GM19467 (cell line): ENCODE measurements around the gene EBF4.

Experiments
- ATAC-seq: cut with Tn5 transposase; IDR thresholded peaks from one replicate; pipeline ENCODE4 v1.9.1; 2021; ENCODE audit warnings: mild to moderate bottlenecking, moderate library complexity; ENCODE audit not compliant: unreplicated experiment

EBF4 gene

DNA sequence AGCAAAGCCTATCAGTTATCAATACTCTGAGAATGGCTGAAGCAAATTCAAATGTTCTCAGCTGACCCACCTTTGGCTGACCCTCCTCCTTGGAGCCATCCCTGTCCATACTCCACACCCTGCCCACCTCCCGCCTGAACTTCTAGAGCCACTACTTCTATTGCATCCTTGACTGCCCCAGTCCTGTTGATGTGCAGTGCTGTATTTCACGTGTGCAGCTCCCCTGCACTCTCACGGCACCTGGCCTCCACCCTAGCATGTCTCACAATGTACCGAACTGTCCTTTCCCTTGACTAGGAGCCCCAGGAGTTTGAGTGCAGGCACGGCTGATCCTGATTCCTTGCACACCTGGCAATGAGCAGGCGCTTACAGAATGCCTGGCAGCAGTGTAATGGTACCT lies 100.9 kb downstream of the EBF4 start:
- no peak for ATAC-seq

DNA sequence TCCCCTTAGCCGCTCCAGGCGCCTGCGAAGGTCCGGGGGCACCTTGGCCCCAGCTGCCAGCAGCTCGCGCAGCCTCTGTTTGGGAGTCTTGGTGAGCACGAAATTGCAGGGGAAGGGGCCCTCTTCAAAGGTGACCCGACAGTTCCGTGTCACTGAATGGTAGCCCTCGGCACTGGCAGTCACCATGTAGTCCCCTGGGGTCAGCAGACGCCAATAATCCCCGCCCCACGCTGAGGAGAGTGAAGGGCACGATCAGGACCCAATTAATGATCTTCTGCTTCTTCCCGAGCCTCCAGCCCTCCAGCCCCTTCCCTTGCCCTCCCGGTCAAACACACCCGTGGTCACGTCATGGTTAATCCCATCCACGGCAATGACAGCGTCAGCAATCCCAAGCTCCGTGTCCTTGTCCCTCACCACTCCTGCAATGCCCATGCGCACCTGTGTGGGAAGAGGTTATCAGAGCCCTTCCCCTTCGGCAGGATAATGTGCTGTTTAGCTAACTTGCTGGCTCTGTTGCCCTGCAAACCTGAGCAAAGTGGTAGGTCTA lies 101.7 kb downstream of the EBF4 start:
- no peak for ATAC-seq

DNA sequence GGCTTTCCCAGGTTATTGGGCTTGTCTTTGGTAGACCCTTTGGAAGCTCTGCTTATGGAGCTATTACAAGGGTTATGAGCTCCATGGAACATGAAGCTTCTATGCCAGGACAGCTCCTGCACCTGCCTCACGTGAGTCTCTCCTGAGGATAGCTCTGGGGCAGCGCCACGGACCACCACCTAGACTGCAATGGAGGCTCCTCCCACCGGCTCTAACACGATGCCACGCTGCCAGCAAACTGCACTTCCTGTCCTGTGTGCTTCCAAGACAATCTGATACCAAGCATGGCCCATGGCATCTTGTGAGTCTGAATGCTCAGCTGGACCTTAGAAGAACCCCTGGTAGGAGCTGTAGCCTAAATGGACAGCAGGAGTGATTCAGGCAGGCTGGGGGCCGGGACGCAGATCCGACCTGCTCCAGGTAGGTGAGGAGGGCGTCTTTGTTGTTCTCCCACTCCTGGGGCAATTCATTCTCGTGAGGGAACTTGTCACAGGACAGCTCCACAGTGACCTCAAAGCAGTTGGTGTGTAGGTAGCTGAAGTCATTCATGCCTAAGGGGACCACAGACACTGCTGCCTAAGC lies 102.4 kb downstream of the EBF4 start:
- ATAC-seq = no peak

DNA sequence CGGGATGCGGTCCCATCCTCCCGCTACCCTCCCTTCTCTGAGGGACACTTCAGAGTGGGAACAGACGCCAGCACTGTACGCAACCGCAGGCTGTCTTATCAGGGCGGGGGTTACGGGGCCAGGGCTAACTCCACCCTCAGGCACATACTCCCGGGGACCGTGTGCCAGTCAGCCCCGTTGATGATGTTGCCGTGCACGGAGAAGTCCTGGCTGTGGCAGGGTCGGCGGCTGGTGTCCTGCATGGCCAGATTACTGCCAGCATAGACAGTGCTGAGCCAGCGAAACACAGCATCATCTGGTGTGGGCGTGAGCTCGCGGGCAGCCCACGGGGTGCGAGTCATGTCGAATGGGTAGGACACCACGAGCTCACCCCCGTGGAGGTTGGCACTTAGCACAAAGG lies 102.9 kb downstream of the EBF4 start:
- no peak for ATAC-seq

DNA sequence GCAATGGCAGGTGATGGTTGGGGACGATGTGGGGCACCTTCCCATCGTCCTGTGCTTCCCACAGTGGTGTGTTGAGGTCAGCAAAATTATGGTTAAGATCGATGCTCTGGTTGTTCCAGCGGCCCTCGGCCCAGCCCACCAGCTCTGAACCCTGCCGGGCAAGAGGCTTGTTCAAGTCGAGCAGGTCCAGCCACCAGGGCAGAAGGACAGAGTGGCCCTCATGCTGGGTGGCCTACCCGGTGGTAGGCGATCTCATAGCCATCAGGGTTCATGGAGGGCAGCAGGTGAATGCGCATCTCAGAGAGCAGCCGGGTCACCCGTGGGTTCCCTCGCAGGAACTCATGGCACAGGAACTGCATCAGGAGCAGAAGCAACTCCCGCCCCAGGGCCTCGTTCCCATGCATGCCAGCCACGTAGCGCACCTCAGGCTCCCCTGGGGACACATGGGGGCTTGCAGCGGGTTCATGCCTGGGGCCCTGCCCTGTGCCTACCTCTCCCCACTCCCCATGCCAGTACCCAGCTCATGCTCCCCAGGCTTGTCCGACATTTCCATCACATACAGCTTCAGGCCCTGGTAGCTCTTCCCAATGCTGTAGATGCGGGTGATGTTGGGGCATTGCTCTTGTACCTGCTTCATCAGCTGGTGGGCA lies 103.6 kb downstream of the EBF4 start:
- no peak for ATAC-seq

DNA sequence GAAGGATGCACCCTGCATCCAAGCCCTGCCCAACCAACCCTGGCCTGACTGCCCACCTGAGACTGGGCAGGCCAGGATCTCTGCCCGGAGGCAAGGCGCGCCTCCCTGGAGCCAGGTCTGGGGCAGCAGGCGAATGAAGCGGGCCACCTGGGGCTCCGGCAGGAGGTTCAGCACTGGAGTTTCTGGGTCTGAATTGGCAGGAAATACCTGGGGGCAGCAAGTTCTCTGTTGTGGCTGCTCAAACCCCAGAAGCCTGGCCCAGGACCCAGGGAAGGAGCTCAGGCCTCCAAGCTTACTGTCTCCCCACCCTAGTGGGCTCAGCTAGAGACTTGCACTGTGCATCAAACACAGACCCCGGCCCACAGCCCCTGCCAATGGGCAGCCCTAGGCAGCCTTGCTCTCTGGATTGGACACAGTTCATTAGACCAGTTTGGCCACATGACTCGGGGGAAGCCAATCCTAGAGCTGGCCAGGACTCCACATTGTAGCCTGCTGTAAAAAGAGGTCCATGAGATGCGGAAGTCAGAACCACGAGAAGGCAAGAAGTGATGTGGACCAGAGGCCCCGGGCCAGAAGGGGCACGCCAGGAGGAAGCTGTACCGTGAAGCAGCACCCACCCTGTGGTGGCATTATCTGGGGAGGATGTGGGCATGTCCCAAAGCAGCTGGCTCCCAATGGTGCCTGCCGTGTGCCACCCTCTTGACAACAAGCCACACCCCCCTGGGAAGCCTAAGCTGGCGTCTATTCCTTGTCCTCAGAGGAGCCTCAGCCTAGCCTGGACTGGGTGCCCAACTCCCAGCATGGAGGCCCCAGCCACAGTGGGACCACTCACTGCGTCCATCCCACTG lies 104.8 kb downstream of the EBF4 start:
- ATAC-seq = no peak

DNA sequence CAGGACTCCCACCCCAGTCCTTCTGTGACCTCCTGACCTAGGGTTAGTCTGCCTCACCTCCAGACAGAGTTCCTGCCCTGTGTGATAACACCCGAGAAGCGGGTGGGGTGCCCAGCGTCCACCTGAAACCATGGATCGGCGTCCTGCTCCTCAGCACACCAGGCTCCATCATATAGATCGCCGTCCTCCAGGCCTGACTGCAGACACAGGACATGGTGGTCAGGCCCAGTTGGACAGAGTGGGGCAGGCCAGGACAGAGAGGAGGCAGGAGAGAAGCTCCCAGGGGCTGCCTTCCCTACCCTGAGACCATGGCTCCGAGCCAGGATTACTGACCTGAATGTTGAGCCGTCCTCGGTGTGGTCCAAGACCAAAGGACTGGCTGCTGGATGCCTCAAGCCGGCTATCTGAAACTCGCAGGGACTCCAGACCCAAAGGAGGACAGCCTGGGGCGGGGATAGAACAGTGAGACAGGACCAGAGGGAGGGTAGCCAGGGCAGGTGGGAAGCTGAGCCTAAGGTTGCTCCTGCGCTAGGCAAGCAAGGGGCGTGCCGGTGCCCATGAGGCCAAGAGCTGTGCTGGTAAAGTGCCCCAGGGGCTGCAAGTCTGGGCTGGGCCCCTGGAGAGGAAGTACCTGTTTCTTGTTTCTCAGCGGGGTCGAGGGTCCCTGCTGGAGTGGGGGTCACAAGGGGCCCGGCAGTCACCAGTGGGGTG lies 105.7 kb downstream of the EBF4 start:
- ATAC-seq = no peak

DNA sequence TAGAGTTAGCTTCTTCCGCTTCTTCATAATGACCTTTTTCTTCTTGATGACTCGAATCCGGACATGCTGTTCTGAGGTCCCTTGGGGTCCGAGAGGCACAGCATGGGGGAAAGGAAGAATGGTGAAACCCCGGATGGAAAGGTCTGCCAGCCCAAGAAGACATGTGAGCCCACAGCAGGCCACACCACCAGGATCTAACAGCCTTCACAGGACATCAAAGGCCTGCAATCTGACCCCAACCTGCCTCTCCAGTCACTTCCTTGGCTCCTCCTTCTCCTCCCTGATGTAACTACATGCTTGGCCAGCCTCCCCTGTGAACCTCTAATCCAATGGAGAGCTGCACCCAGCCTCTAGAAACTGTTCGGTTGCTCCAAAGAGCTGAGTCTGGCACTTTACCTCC lies 106.2 kb downstream of the EBF4 start:
- no peak for ATAC-seq

DNA sequence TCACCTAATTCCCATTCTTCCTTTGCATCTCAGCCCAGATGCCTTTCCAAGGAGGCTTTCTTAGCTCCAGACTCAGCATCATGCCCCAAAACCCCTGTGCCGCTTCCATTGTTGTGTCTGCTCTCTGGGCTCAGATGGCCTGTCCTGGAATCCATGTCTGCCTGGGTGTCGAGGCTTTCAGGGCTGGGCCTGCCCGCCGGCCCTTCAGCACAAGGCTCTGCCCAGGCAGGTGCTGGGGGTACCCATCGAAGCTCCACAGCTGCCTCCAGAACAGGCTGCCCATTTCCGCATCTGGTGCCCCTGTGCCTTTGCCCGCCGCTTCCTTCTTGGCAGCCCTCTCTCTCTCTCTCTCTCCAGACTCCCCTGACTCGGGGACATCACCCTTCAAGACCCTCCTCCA lies 106.7 kb downstream of the EBF4 start:
- ATAC-seq = no peak

DNA sequence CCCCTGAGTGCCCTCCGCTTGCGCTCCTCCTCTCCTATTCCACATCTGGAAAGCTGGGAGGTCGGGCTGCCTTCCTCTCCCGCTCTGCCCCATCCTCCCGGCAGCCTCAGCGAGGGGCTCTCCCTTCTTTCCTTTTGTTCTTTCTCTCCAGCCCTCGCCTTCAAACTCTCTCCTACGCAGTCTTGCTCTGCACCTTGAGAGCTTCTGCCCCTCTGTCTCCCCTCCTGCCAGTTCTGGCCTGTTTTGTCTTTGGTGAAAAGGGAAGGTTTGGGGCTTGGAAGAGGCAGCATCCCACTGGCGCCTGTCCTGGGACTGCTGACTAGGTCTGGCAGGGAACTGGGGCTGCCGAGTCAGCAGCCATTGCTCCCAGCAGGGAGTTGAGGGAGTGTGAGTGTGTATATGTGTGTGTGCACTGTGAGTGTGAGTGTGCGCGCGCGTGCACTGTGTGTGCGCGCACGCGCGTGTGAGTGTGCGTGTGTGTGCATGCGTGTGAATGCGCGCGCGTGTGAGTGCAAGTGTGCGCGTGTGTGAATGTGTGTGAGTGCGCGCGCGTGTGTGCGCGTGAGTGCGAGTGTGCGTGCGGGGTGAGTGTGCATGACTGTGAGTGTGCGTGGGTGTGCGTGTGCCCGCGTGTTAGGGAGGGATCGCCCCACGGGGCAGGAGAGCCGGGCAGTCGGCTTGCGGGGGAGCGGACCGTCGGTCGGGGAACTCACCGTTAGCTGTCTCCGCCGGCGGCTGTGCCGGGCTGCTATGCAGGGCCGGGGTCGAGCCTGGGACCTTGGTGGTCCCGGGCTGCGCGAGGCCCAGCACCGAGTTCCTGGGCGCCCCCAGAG lies 107.3 kb downstream of the EBF4 start:
- ATAC-seq = no peak

DNA sequence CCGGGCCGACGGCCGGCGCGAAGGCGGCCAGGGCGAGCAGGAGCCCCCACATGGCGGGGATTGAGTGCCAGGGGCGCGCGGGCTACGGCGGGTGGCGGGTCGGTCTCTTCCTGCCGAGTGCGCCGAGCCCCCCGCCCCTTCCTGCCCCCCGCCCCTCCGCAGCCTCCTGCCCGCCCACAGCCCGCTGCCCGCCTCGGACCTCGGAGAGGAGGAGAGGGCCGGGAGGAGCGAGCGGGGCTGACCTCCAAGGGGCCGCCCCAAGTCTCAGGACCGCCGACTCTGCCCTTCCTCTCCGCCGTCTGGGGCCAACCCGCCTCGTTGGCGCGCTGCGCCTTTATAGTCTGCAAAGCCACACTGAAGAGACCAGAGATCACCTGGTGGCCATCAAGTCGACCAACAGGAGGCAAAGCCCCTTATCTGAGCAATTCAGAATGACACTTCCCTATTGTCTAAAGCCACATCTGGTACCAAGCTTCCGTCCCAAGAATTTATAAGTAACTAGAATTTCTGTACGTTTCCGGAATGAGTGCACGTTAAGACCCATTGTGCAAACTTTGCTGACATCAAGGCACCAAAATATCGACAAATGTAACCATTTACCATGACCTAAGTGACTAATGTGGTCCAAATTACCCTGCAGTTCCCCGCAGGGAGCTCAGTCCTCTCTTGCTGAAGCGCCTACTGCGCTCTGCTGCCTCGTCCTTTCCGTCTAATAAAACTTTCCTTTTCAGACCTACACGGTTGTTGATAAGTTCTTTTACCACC lies 108.1 kb downstream of the EBF4 start, which contains the start of gene CPXM1:
CPXM1 (minus strand) TSS at position 107 of the 765 bp plus-strand sequence; CDS start at position 52, 55 bp downstream.
- peak; percentile 64 for ATAC-seq

DNA sequence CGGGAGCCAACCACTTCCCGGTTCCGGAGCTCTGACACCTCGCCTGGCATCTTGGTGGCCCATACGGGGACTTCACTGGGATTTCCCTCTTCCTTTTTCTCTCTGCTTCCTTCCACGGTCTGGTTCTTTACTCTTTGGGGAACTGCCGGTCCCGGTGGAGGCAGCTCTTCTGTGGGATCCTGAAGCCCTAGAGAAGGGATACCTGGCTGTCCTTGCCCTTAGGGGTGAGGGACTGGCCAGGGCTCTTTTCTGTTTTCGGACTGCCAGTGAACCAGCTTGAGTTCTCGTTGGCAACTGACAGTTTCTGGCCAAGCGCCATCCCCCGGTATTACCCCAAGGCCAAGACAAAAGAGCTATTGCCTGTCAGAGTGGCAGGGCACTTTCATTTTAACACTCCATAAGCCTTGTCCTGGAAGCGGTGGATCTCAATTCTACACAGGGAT lies 108.7 kb downstream of the EBF4 start:
- ATAC-seq = no peak

DNA sequence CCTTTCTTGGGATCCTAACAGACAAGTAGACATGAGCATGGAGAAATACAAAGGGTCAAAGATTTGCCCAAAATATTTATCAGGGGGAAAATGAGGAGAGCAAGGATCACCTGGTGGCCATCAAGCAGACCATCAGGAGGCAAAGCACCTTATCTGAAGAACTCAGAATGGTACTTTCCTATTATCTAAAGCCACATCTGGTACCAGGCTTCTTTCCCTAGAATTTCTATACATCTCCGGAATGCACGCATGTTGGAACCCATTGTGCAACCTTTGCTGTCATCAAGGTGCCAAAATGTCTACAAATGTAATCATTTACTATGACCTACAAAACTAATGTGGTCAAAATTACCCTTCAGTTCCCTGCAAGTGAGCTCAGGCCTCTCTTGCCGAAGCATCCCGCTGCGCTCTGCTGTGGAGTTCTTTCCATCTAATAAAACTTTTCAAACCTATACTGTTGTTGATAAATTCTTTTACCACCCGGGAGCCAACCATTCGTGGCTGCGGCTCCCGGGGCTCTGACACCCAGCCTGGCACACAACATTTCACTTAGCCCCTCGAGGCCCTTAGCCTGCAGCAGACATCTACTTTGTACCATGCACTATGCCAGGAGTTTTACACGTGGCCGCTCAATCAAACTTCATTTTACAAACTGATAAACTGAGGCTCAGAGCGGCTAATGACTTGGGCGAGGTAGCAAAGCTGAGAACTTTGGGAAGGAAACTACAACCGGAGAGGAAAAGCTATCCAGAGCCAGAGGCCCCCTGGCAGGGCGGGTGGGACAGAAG lies 111.7 kb downstream of the EBF4 start:
- ATAC-seq = no peak

DNA sequence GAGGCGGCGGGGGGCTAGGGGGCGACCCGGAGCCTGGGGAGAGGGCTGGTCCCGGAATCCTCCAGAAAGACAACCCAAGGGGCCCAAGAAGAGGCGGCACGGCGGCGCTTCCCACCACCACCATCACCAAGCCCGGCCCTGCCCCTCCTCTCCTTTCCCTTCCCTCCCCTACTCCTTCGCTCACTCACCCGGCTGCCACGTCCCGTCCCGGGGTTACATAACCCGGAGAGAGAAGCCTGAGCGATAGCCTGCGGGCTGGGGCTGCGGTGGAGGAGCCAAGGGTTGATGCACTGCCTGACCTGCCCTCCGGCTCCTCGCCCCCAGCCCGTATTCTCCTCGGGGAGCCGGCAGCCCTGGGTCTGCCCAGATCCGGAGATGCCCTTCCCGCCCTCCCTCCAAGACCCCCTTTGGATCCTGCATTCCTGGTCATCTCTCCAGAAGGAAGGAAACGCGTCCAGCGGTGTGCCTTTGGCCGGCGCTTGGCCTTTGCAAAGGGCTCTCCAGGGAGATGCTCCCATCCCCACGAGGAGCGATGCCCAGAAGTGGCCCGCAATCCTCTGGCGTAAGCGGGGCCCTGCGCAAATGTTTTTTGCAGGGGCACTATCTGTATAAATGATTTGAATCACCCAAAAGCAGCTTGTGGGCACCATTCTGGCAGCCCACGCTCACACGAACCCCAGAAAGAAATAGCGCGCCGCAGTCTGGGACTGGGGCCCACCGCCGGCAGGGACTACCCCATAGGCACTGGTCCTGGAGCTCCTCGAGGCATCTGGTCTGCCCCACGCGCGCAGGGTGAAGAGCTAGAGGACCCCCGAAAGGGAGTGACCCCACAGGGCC lies 112.5 kb downstream of the EBF4 start:
- ATAC-seq = no peak

DNA sequence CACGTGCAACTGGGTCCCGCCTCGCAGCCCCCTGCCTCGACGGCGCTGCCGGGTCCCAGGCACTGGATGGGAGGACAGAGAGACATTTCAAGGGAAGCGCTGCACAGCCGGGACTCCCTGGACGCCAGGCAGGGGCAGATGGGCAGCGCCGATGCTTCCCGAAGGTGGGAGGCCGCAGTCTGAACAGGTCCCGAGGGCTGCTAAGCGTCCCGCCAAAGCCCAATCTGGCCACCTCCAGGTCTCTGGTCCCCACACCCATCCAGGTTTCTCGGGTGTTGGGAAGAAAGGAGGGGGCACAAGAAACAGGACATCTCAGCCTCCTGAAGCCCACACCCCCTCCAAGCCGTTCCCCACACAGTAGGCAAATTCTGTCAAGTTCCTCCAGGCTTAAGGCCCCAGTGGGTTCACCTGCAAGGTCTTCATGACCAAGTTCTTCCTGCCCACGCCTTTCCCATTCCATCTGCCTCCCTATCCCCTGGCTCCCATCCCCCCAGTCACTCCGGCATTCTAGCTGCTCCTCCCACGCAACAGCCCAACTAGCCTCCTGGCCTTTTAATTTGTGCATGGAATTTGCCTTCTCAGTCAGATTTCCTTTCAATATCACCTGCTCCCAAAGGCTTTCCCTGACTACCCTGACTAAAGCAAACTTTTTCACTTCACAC lies 113.2 kb downstream of the EBF4 start:
- ATAC-seq = no peak

DNA sequence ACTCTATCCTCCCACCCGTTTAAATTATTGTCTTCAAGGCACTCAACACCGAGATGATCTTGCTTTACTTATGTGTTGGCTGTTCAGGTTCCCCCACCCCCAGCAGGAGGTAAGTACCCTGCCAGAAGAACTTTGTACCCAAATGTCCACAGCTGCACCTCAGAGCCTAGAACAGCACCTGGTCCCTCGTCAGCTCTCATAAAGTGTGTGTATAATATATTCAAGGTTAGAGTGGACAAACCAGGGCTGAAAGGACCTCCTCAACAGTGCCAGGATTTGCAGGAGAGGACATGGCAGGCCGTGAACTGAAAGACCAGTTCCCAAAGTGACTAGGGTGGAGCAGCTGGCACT lies 113.7 kb downstream of the EBF4 start:
- no peak for ATAC-seq

DNA sequence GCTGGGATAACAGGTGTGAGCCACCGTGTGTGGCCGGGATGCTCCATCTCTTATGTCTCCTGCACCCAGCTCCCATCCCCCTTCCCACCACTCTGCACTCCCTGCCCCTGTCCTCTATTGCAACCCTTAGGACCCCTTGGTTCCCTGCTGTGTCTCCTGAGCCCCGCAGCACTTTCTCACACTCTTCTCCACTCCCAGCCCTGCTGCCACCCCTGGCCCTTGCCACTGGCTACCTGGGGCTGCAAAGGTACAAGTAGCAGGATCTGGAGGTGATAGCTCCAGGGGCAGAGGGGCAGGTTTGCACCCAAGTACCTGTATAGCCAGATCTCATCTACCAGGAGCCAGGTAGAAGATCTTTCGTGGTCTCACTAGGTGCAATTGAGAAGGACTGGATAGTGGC lies 114.4 kb downstream of the EBF4 start:
- no peak for ATAC-seq
